ENCODE data around the gene TEX10.

DNA sequence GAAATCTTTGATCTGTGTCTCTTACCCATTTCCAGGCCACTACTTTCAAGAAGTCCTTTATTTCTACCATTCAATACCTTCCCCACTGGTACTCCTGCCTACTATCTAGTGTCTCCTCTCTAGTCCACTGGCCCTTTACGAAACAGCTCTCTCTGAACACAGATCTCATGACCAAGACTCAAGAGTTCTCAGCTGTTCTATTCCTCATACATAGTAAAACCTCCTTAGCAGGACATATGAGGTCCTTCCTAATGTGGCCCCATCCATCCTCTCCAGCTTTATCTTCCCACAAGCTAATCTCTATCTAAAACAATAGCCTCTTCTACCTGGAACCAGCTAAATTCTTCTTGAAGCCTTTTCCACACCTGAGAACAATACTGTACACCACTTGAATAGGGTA, 2.6 kb downstream of the TEX10 start:
- TF ChIP-seq, protein P1, sequence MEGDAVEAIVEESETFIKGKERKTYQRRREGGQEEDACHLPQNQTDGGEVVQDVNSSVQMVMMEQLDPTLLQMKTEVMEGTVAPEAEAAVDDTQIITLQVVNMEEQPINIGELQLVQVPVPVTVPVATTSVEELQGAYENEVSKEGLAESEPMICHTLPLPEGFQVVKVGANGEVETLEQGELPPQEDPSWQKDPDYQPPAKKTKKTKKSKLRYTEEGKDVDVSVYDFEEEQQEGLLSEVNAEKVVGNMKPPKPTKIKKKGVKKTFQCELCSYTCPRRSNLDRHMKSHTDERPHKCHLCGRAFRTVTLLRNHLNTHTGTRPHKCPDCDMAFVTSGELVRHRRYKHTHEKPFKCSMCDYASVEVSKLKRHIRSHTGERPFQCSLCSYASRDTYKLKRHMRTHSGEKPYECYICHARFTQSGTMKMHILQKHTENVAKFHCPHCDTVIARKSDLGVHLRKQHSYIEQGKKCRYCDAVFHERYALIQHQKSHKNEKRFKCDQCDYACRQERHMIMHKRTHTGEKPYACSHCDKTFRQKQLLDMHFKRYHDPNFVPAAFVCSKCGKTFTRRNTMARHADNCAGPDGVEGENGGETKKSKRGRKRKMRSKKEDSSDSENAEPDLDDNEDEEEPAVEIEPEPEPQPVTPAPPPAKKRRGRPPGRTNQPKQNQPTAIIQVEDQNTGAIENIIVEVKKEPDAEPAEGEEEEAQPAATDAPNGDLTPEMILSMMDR (IDR thresholded peaks at IDR 0.05), result no peak
- no peak for TF ChIP-seq POLR2A (IDR thresholded peaks at IDR 0.05)

Measured in esophagus squamous epithelium (tissue), 4 donors.